Measurements from ENCODE around the gene SHISA8.

SHISA8 gene

DNA sequence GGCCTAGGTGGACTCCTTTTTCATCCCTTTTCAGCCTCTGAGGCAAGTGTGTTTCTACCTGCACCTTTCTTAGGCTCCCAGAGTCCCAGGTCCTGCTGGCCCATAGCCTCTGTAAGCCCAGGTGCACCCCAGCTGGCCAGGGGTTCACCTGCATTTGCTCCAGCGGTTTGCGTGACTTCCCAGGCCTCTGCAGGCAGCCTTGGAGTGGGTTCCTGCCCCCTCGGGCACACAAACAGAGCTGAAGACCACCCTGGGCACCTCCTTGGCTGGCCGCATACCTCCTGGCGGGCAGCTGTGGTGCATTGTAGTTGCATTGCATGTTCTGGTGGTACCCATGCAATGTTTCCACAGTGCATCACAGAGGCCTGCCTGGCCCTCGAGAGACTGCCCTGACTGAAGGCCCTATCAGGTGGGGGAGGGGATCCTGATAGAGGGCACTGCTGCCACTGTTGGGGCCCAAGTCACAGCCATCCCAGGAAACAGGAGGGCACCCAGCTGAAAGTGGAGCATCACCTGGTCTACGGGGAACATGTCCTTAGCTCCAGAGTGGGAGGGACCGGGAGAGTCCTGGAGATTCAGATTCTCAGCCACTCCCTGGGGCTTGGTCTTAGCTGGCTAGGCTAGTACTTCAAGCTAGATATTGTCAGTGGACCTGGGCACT lies 14.1 kb downstream of the SHISA8 start:
- intact Hi-C loops (cut with DNase I; ENCODE audit: low total_unique reads), result no loop called here
- Histone ChIP-seq H3K27me3 (no peaks in the 10 kb centered on the region), H3K36me3 (peaks cover 68 to 100% (median 100%) of the 10 kb centered on the region in 3 donors), H3K27ac (no peak overlapping the region), H3K4me1 (no peaks in the 10 kb centered on the region), H3K4me3 (no peak overlapping the region), H3K9me3 (no peaks in the 10 kb centered on the region)
- no peak for TF ChIP-seq CTCF (IDR thresholded peaks at IDR 0.05)
- no peak for DNase-seq

GRCh38 chr22:41899992-41900651 lies 14.8 kb downstream of the SHISA8 start:
- Histone ChIP-seq H3K27ac (no peak overlapping the region), H3K36me3 (peaks cover 68 to 100% (median 98%) of the 10 kb centered on the region in 3 donors)
- intact Hi-C loops (cut with DNase I; ENCODE audit: low total_unique reads), result no loop called here

DNA sequence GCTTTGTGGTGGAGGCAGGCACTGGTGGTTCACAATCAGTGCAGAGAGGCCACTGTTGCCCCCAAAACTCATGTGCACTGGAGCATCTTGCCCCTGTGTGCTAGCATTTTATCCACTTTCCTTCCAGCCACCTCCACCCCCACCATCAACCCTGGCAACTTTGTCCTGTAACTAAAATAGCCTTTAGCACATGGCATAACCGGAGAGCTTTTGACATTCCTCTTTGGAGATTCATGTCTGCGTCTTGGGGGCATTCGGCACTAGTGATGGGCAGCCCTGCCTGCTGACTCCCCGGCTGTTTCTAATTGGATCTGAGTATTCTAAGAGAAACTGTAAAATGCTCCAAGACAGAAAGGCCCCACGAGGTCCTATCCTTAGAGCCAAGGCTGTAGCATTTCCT lies 15.8 kb downstream of the SHISA8 start:
- no peak overlapping the region for H3K4me3 ChIP-seq
- H3K36me3 ChIP-seq, result peaks cover 68 to 100% (median 96%) of the 10 kb centered on the region in 3 donors
- no peak for DNase-seq
- H3K27me3 ChIP-seq, result no peaks in the 10 kb centered on the region
- intact Hi-C loops (cut with DNase I; ENCODE audit: low total_unique reads), result no loop called here
- H3K4me1 ChIP-seq, result no peaks in the 10 kb centered on the region
- no peaks in the 10 kb centered on the region for H3K9me3 ChIP-seq
- H3K27ac ChIP-seq, result no peak overlapping the region
- no peak for TF ChIP-seq CTCF (IDR thresholded peaks at IDR 0.05)

More at GRCh38 chr22:41899992-41900651, 14.8 kb downstream of the SHISA8 start:
- TF ChIP-seq CTCF (IDR thresholded peaks at IDR 0.05), result no peak
- H3K4me3 ChIP-seq, result no peak overlapping the region
- no peaks in the 10 kb centered on the region for H3K4me1 ChIP-seq
- no peaks in the 10 kb centered on the region for H3K27me3 ChIP-seq
- no peak for DNase-seq
- H3K9me3 ChIP-seq, result no peaks in the 10 kb centered on the region

GRCh38 chr22:41898645-41899044 lies 16.2 kb downstream of the SHISA8 start:
- no peak for DNase-seq
- no peak overlapping the region for H3K4me3 ChIP-seq
- intact Hi-C loops (cut with DNase I; ENCODE audit: low total_unique reads), result no loop called here
- no peak overlapping the region for H3K27ac ChIP-seq
- no peaks in the 10 kb centered on the region for H3K27me3 ChIP-seq
- H3K4me1 ChIP-seq, result no peaks in the 10 kb centered on the region
- no peaks in the 10 kb centered on the region for H3K9me3 ChIP-seq
- H3K36me3 ChIP-seq, result peaks cover 68 to 100% (median 96%) of the 10 kb centered on the region in 3 donors
- TF ChIP-seq CTCF (IDR thresholded peaks at IDR 0.05), result no peak

DNA sequence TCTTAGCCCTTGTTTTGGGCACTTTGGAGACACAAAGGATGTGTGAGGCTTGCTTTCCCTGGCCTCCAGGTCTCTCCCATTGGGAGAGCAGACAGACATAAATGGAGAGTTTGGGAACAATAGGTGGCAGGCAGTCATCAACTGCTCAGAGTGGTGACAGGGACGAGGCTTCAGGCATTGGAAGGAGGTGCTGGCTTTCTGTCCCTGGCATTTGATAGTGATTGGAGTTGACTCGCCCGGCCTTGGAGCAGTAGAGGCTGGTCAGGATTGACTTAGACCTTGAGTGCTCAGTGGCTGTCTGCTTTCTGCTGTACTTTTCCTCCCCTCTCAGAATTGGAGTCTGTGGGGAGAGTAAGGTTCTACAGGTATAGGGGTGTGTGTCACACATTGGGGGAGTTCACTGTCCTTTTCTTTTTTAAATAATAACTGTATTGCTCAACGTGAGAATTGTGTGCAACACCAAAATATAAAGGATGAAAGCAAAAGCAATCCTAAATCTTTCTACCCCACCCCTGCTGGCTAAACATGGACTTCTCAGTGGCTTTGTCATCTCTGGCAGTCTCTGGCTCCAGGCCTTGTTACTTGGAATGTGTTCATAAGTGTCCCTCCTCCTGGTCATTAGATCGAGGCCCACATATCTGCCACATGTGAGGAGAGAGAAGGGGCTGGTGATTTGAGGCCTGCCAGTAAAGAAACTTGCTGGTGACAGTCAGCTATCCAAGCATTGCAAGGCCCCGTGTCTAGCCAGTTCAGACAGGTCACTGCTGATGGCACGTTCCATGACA lies 21.1 kb downstream of the SHISA8 start:
- no peaks in the 10 kb centered on the region for H3K27me3 ChIP-seq
- no peak for DNase-seq
- no peaks in the 10 kb centered on the region for H3K9me3 ChIP-seq
- H3K36me3 ChIP-seq, result peaks cover 53 to 98% (median 87%) of the 10 kb centered on the region in 3 donors
- H3K4me1 ChIP-seq, result no peaks in the 10 kb centered on the region
- no peak for TF ChIP-seq CTCF (IDR thresholded peaks at IDR 0.05)
- intact Hi-C loops (cut with DNase I; ENCODE audit: low total_unique reads), result no loop called here
- no peak overlapping the region for H3K4me3 ChIP-seq
- no peak overlapping the region for H3K27ac ChIP-seq

All from tibial artery (tissue), 4 donors.